Mucosa of stomach (tissue), 1 donor: ENCODE measurements around the gene AS3MT.
"Not testable (repeated sequence)": the region's sequence is repeated elsewhere in the genome, so short reads cannot be mapped to it uniquely, and the experiment has no call there.

Experiments used
- H3K27me3 ChIP-seq: one replicate; pipeline ENCODE4 v1.7.0; 2013; ENCODE audit warnings: mild to moderate bottlenecking, low read length; ENCODE audit not compliant: control insufficient read depth, insufficient read depth
- H3K36me3 ChIP-seq: one replicate; pipeline ENCODE4 v1.7.0; 2013; ENCODE audit warnings: low read length; ENCODE audit not compliant: control insufficient read depth, insufficient read depth
- H3K4me1 ChIP-seq: one replicate; pipeline ENCODE4 v1.7.0; 2013; ENCODE audit warnings: mild to moderate bottlenecking, low read length; ENCODE audit not compliant: control insufficient read depth, insufficient read depth
- H3K4me3 ChIP-seq: one replicate; pipeline ENCODE4 v1.7.0; 2013; ENCODE audit warnings: low read length
- H3K9ac ChIP-seq: one replicate; pipeline ENCODE4 v1.7.0; 2013; ENCODE audit warnings: mild to moderate bottlenecking, low read length, moderate library complexity
- H3K9me3 ChIP-seq: one replicate; pipeline ENCODE4 v1.7.0; 2013; ENCODE audit warnings: mild to moderate bottlenecking, low read length, moderate library complexity; ENCODE audit not compliant: control insufficient read depth
- donor health status: Pancreatic carcinoma.

The AS3MT gene

GRCh38 chr10:102837230-102837721 is 32.0 kb upstream of the AS3MT start, which contains the start of gene CYP17A1:
CYP17A1 (minus strand) TSS chr10:102837413; CDS start chr10:102837361, 52 bp downstream.
- no peaks in the 10 kb centered on the region for H3K36me3 ChIP-seq
- H3K9me3 ChIP-seq: peaks cover 6% of the 10 kb centered on the region
- no peak within 1 kb of the TSS for H3K4me3 ChIP-seq
- peaks cover 14% of the 10 kb centered on the region for H3K4me1 ChIP-seq
- H3K27me3 ChIP-seq: no peaks in the 10 kb centered on the region
- no peak within 1 kb of the TSS for H3K9ac ChIP-seq

- not testable (repeated sequence) for H3K27me3 ChIP-seq, H3K9ac ChIP-seq, H3K9me3 ChIP-seq, H3K4me3 ChIP-seq, H3K36me3 ChIP-seq
- H3K4me1 ChIP-seq: peaks cover 14% of the 10 kb centered on the region
Measured at GRCh38 chr10:102838276-102838927, 30.9 kb upstream of the AS3MT start.

- Histone ChIP-seq H3K27me3 (no peaks in the 10 kb centered on the region), H3K9me3 (peaks cover 6% of the 10 kb centered on the region), H3K9ac (no peak overlapping the region), H3K4me1 (no peaks in the 10 kb centered on the region), H3K4me3 (no peak overlapping the region), H3K36me3 (no peaks in the 10 kb centered on the region)
Measured at GRCh38 chr10:102841827-102842345, 27.4 kb upstream of the AS3MT start.

GRCh38 chr10:102843139-102843538 is 26.1 kb upstream of the AS3MT start:
- H3K4me1 ChIP-seq, H3K36me3 ChIP-seq, H3K9me3 ChIP-seq, H3K9ac ChIP-seq, H3K4me3 ChIP-seq, H3K27me3 ChIP-seq: not testable (repeated sequence)

- H3K9ac ChIP-seq, H3K4me1 ChIP-seq, H3K27me3 ChIP-seq, H3K9me3 ChIP-seq, H3K4me3 ChIP-seq, H3K36me3 ChIP-seq: not testable (repeated sequence)
Measured at GRCh38 chr10:102844190-102844776, 25.0 kb upstream of the AS3MT start.

- no peak overlapping the region for H3K4me3 ChIP-seq
- no peaks in the 10 kb centered on the region for H3K4me1 ChIP-seq
- no peaks in the 10 kb centered on the region for H3K9me3 ChIP-seq
- no peak overlapping the region for H3K9ac ChIP-seq
- H3K27me3 ChIP-seq: no peaks in the 10 kb centered on the region
- no peaks in the 10 kb centered on the region for H3K36me3 ChIP-seq
Measured at GRCh38 chr10:102845352-102845902, 23.8 kb upstream of the AS3MT start.

- Histone ChIP-seq H3K36me3 (no peaks in the 10 kb centered on the region), H3K4me1 (no peaks in the 10 kb centered on the region), H3K27me3 (no peaks in the 10 kb centered on the region), H3K9ac (no peak overlapping the region), H3K9me3 (no peaks in the 10 kb centered on the region), H3K4me3 (no peak overlapping the region)
Measured at GRCh38 chr10:102850025-102850518, 19.2 kb upstream of the AS3MT start.

GRCh38 chr10:102853237-102853636 is 16.0 kb upstream of the AS3MT start:
- not testable (repeated sequence) for H3K4me3 ChIP-seq, H3K9ac ChIP-seq, H3K4me1 ChIP-seq, H3K27me3 ChIP-seq, H3K36me3 ChIP-seq, H3K9me3 ChIP-seq

- H3K36me3 ChIP-seq, H3K4me1 ChIP-seq, H3K9ac ChIP-seq, H3K9me3 ChIP-seq, H3K4me3 ChIP-seq, H3K27me3 ChIP-seq: not testable (repeated sequence)
Measured at GRCh38 chr10:102855731-102856436, 13.4 kb upstream of the AS3MT start.

- H3K36me3 ChIP-seq: no peaks in the 10 kb centered on the region
- H3K9me3 ChIP-seq: no peaks in the 10 kb centered on the region
- no peaks in the 10 kb centered on the region for H3K27me3 ChIP-seq
- no peak overlapping the region for H3K9ac ChIP-seq
- H3K4me3 ChIP-seq: no peak overlapping the region
- no peaks in the 10 kb centered on the region for H3K4me1 ChIP-seq
Measured at GRCh38 chr10:102856758-102857424, 12.4 kb upstream of the AS3MT start.

GRCh38 chr10:102859911-102860310 is 9.4 kb upstream of the AS3MT start:
- H3K36me3 ChIP-seq: no peaks in the 10 kb centered on the region
- H3K9ac ChIP-seq: no peak overlapping the region
- no peak overlapping the region for H3K4me3 ChIP-seq
- H3K4me1 ChIP-seq: no peaks in the 10 kb centered on the region
- H3K9me3 ChIP-seq: no peaks in the 10 kb centered on the region
- H3K27me3 ChIP-seq: no peaks in the 10 kb centered on the region
